HCEC 1CT (cell line): Measurements from ENCODE around the gene NPHP4.

Source experiments
- DNase-seq: peaks from one replicate; pipeline ENCODE4 v3.0.0-alpha.2; 2017

NPHP4 gene

DNA sequence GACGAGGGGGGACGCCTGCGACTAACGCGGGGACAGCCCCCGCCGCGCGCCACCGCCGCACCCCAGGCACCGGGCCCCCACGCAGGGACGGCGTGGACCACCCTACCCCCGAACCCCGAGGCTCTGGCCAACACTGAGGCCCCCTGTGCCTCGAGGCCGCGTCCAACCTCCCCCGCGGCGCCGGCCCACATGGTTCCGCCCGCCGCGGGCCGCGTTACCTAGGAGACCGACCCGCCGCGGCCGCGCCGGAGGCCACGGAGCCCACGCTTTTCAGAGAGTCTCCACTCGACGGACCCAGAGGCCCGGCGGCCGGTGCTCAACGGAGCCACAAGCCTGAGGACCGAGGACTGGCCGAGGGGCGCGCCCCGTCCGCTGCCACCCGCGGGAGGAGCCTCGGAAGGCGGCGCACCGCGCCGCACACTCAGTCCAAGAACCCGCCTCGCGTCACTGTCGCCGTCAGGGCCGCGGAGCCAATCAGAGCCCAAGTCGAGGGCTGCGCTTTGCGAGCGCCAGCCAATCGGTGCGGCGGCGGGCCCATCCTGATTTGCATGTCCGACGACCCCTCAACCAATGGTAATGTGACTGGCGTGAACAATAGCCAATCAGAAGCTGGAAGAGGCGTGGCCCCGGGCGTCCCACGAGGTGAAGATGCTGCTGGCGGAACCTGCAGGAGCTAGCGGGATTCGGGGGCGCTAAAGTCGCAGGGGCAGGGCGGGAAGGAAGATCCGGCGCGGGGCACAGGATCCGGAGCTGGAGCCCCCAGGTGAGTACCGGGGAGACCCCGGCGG lies at the start of gene NPHP4:
NPHP4 (minus strand) TSS at position 400 of the 788 bp plus-strand sequence. CDS start 6,136 bp downstream, outside the sequence.
- DNase-seq: peak; percentile 99

DNA sequence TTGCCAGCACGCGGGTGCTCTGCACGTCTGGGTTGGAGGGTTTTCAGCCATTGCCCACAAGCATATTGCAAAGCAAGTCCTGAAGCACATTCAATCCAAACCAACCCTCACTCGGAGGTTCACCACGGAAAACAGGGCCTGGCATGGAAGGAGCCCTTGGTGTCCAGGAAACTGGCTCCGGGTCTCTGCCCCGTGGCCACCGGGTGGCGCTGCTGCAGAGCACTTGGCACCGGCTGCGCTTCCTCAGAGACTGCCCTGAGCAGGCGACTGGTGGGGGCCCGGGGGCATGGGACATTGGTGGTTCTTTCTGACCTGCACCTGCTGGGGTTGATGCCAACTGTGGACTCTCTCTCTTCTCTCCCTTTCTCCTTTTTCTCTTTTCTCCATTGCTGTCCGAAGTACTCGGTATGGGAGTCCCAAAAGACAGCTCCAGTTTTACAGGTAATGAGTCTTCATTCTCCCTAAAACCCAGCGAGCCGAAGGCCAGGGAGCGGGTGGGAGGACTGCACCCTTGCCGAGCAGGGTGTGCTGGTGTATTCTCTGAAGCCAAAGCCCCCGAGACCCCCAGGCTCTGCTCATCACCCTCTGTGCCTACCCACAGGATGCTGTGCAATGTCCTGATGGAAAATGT lies 49.3 kb upstream of the NPHP4 start:
- DNase-seq: no peak

DNA sequence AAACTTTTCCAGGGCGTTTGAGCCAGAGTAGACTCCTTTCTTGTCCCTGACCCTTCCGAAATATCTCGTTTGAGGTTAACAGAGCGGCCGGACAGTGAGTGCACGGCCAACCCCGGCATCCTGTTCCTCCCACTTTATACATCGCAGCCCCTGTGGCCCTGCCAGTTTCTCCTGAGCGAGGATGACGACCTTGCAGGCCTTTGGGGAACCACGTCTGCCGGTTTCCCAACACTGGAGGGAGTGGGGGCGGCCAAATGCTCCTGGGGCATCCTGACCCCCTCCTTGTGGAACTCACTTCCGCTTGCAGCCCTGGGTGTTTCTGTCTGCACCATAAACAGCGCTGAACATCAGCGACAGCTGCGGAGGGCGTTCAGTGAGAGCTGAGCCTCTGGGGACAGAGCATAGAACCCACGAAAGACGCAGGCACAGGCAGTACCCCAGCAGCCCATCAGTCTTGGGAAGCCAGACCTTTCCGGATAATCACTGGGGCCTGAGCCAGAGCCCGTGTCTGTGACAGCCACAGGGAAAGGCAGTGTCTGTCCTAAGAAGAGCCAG lies 48.7 kb upstream of the NPHP4 start:
- no peak for DNase-seq

DNA sequence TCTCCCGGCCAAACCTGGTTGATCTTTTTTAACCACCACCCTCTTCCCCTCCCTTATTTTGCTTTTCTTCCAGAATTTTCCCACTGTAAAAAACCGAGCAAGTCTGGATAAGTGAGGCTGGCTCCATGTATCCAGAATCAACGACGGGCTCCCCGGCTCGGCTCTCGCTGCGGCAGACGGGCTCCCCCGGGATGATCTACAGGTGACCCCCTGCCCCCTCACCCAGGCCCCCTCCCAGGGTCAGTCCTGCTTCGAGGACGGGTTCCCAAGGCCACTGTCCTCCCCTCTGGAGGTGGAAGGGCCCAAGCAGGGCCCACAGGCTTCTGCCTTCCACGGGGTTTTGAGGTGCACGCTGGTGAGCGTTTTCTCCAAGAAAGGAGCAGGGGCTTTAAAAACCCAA lies 48.2 kb upstream of the NPHP4 start:
- DNase-seq: no peak

DNA sequence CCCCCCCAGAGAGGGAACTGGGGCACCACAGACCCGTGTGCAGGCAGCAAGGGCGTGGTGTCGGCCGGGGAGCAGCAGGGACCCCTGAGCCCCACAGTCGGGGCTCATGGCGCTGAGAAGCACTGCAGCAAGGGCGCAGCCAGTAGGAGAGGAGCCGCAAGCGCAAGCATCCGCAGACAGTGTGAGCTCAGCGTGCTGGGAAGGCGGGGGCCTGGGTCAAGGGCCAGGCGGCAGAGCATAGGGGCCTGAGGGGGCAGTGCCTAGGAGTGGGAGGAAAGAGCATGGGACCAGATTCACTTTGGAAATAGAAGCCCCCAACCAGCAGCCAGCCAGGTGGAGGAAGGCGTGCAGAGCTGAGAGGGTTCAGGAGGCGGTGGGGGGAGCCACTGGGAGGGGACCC lies 46.8 kb upstream of the NPHP4 start:
- no peak for DNase-seq

DNA sequence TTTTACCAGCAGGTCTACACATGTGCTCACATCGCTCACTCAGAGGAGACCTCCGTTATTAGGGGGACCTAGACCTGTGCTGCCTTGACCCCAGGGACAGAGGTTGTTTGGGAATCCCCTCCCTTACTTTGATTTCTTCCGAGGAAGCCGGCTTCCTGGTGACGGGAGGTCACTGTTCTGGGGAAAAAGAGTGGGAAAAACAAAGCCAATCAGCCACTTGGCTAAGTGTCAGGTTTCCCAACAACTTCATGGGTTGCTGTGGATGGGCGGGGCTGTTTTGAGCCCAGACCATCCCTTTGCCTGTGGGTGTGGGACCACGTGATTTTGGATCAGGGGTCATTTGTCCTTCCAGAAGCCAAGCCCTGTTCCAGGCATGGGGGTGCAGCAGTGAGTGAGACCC lies 46.4 kb upstream of the NPHP4 start:
- DNase-seq: no peak

DNA sequence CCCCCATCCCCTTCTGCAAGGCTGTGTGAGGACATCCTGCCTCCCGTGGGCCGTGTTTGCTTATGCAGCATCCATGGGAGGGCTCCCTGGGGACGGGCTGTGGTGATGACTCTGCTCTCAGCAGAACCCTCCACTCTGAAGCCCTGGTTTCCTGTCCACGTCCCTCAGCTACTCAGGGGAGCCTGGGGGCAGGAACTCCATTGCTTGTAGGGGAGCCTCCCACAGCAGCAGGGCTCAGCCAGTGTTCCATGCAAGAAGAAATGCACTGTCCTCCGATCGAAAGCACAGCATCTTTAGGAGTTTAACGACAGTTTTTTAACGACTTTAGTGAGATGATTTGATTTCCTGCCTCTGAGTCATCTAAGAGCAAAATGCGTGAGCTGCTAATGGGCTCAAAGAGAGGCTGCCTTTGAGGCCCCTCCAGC lies 45.1 kb upstream of the NPHP4 start:
- peak; percentile 3 for DNase-seq

DNA sequence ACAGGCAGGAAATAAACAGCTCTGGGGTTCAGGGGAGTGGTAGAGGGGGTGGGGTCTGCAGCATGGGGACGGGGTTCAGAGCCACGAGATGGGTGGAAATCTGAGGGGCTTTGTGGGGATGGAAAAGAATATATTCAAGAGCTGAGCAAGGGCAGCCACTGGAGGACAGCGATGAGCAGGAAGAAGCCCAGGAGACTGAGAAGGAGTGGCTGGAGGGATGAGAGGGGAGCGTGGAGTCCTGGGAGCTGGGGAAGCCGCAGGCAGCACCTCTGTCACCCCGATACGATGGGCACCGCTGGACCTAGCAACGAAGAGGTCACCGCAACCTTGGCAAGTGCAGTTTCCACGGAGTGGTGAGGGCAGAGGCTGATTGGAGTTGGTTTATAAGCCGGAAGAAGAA lies 43.5 kb upstream of the NPHP4 start:
- DNase-seq: no peak

DNA sequence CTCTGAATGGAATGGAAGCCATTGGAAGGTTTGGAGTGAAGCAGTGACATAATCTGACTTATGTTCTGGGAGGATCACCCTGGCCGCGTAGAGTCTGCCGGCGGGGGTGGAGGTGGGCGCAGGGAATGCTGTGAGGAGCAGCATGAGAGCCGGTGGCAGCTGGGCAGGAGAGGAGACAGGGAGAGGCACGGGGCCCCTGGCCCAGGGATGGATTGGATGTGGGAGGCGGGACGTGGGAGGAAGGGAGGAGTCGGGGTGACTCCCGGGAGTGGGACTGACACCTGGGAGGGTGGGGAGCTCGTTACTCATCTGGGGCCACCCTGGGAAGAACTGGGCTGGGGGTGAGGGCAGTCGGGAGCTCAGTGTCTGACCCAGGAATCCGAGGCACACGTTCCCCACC lies 43.1 kb upstream of the NPHP4 start:
- DNase-seq: no peak

DNA sequence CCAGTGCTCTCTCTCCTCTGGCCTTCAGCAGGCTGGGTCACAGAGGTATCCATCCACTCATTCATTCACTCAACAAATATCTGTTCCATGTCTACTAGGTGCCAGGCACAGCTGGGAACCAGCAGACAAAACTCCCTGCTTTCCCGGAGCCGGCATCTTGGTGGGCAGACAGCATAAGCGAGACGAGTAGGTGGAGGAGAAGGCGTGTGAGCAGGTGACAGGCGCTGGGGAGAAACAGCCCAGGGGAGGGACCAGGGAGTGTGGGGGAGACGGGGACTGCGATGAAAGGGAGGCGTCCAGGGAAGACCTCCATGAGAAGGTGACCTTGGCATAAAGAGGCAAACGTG lies 42.5 kb upstream of the NPHP4 start:
- no peak for DNase-seq

DNA sequence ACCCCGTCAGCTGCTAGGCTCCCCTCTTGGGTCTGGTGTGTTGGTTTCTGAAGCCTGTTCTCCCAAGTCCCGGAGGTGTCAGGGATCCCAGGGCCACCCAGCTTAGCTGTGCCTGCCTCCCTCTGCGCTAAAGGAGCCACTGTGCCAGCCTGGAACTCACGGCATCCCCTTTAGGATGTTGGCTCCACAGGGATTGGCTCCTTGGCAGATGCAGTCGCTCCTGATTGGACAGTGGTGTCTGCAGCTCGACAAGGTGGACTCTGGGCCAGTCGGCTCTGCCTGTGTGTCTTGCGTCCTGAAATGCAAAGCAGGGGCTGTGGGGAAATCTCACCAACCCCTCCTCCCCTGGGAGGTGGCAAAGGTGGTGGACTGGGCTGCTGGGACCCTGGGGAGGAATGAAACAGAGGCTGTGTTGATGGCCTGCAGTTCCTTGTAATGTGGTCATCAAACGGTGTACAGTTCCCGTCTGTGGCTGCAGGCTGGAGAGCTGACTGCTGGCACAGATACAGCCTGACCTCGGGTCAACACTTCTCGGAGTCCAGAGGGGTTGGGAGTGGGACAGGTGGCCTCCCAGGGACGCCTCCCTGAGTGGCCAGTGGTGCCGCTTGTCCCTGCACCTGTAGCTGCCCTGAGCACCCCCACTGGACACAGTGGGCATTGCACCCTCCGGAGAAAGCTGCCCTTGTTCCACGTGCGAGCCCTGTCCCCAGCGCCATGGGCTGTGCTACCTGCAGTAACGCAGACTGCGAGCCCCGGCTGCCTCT lies 41.9 kb upstream of the NPHP4 start:
- peak; percentile 6 for DNase-seq

DNA sequence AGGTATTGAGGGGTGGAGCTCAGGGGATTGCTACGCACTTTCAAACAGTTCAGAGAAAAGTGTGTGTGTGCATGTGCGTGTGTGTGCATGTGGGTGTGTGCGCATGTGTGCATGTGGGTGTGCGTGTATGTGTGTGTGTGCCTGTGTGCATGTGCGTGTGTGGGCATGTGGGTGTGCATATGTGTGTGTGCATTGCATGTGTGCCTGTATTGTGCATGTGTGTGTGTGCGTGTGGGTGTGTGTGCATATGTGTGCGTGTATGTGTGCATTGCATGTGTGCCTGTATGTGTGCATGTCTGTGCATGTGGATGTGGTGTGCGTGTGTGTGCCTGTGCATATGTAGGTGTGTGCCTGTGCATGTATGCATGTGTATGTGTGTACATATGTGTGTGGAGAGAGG lies 40.9 kb upstream of the NPHP4 start:
- DNase-seq: no peak

DNA sequence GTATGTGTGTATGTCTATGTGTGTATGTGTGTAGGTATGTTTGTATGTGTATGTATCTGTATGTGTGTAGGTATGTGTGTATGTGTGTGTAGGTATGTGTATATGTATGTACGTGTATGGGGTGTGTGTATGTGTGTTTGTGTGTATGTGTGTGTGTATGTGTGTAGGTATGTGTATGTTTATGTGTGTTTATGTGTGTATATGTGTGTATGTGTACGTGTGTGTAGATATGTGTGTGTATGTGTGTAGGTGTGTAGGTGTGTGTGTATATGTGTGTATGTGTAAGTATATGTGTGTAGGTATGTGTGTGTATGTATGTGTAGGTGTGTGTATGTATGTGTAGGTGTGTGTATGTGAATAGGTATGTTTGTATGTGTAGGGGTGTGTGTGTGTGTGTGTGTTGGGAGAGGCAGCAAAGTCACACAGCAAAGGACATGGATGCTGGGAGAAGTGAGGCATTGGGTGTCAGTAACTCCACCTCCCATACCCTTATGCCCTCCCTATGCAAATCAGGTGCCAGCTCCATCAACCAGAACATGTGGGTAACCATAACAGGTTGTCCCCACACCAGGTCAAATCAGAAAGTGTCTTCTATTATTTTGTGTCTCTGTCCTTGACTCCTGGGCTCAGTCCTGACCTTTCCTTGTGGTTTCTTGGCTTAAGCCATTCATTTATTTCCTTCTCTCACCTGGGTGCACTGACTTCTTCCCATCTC lies 38.5 kb upstream of the NPHP4 start:
- DNase-seq: no peak

DNA sequence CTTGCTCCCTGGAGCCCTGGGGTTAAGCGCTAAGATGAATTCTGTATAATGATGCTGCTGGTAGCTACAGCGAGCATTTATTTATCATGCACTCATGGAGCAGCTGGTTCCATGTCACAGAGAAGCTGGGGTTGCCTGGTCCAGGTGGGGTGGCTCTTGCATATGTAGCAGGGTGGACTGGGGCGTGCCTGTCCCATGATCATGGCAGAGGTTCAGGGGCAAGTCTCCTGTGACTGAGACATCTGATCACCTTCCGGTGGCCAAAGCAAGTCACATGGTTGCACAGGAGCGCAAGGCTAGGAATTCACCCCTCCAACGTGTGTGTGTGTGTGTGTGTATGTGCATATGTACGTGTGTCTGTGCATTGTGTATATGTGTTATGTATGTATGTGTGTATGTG lies 37.9 kb upstream of the NPHP4 start:
- DNase-seq: no peak

DNA sequence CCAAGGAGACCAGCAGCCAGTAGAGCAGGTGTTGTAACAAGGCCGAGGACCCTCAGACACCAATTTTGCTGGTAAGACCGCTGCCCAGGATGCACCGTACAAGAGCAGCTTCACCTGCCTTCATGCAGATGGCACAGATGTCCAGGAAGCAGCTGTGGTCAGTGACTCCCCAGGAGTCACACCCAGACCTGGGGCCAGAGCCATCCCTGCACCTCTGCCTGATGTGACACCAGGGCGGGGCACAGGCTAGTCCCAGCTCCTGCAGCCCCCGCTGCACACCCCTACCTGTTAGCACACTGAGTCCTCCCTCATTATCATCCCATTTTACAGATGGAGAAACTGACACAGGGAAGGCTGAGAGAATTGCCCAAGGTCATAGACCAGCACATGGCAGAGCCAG lies 37.1 kb upstream of the NPHP4 start:
- no peak for DNase-seq

DNA sequence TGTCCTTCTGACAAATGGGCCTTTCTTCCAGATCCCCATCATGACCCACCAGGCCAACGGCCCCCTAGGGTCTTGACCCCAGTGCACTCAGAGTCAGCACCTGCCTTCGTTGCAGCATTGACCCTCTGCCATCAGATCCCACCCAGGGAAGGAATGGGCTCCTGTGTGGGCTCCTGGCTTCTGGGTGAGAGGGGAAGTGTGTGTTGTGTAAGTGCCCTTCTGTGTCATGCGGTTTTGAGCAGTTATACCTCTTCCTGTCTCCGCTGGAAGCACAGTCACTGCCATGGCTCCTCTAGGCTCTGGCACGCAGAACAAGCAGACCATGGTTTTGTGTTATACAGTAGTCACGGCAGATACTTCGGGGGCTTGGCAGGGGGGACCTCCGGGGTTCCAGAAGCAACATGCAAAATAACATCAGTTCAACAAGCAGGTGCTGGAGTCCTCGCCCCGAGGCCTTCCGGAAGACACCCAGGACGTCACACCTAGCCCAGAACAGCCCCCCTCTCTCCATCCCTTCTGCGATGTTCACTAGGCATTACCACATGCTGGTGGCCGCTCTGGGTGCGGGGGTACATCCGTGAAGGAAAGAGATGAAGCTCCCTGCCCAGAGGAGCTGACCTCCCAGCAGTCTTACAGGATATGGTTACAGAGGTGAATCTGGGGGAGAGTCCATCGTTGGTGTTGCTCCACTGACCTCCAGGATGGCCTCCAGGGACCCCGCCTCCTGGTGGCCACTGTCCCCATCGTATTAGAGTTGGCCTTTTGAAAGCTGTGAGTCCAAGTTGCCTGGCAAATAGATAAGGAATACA lies 36.0 kb upstream of the NPHP4 start:
- DNase-seq: peak; percentile 61

DNA sequence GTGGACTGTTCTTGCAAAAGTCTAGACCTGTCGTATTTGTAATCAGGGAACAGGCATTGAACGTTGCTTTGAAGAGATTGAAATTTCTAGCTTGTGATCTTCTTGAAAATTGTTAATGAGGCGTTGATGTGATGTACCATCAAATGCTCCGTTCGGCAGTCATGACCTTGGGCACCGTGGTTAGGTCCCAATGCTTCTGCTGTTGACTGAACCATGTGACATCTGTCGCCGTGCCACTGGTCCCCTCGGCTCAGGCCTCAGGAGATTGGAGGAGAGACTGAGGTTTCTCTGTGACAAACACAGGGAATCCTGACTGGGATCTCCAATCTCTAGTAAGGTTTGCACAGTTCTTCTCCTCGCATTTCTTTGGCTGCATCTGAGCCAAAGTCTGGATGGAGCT lies 35.4 kb upstream of the NPHP4 start:
- no peak for DNase-seq

DNA sequence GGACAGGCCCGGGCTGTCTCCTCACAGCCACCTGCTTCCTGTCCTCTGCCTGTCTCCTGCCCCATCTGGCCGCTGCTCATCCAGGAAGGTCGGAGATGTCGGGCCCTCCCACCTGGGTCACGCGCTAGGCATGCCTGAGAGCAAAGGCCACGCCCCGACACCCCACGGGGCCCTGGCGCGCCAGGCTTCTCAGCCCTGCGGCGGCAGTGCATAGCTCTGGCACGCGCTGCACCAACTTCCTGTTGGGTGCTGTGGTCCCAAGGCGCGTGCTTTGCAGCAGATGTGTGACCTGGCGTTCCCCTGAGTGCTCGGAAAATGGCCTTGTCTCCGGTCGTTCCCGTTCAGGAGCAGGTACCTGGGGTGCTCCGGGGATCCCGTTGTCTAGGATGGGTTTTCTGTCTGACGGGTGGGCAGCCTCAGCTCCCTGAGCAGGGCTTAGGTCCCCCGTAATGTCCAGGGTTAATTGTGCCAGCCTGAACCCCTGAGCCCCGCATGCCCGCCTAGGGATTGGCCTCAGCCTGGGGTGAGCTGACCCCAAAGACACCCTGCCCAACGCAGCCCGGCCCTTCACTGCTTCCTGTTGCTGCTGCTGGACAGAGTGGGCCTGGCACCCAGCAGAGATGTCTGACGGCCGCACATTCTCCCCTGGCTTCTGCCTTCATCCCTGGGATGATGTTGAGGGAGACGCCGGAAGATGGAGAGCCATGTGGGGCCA lies 34.0 kb upstream of the NPHP4 start:
- DNase-seq: peak; percentile 4

DNA sequence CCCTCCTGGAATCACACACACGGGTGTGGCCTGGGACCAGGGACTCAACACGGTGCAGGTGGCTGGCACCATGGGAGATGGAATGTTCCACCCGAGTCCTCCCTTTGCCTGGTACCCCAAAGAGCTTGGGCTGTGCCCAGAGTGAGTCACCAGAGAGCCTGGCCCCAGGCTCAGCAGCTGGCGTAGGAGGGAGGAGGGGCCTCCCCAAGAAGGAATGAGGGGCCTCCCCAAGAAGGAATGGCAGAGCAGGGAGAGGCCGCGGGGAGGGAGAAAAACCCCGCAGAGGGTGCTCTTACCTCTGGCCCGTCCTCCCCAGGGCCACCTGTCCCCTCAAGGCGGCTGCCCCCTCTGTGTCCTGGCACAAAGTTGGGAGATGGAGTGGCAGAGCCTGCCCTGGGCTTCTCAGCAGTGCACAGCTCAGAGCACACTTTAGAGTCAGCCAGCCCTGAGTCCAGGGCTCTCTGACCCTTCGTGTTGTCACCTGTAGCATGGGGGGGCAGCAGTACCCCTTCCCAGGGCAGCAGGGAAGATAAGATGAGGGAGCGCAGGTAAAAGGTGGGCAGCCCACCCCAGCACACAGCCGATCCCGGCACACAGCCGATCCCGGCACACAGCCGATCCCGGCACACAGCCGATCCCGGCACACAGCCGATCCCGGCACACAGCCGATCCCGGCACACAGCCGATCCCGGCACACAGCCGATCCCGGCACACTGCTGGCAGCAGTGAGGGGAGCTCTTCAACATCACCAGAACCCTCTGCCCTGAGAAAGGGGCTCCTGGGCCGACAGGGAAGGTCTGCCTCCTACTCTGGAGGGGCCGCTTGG lies 33.3 kb upstream of the NPHP4 start:
- DNase-seq: peak; percentile 20

DNA sequence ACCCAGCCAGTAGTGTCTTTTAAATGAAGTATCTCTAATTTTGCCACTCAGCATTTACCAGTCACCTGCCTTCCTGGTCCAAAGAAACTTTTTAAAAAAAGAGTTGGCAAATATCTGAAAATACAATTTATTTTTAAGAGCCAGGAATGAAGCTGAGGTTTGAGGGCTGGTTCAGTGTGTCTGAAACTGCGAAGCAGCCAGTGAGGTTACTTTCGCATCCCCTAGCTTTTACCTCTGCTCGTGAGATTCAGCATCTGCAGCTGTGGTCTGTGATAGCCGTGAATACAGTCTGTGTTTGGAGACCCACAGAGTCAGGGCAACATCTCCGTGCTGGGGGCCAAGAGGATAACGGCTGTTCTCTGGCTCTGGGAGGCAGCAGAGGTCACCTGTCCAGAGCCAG lies 32.2 kb upstream of the NPHP4 start:
- no peak for DNase-seq

DNA sequence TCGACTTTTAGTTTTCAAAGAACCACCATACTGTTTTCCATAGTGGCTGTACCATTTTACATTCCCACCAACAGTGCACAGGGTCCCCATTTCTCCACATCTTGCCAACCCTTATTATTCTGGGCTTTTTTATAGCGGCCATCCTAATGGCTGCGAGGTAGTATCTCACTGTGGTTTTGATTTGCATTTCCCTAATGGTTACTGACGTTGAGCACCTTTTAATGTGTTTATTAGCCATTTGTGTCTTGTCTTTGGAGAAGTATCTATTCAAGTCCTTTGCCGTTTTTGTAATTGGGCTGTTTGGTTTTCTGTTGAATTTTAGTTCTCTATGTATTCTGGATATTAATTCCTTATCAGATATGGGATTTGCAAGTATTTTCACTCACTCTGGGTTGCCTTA lies 31.1 kb upstream of the NPHP4 start:
- DNase-seq: no peak
